K562 (cell line): ENCODE results near the gene RND1. TPM values are rescaled to one million over a fixed set of nuclear protein-coding genes. Genes with fewer than 3 reads are reported as not detected.

ENCODE experiments used
- ASH1L ChIP-seq: fragments of 450-650 bp; IDR thresholded peaks from 2 replicates; pipeline ENCODE4 v1.6.1; 2018; ENCODE audit warnings: borderline replicate concordance, mild to moderate bottlenecking, low read depth; ENCODE audit not compliant: partially characterized antibody
- CEBPG ChIP-seq, 3 experiments: fragments of 200-800 bp in 1 of 3; sonication (Bioruptor generic) in 1 of 3; sonication (generic) in 1 of 3; formaldehyde crosslinking in 1 of 3; IDR thresholded peaks in 2 of 3; conservative IDR thresholded peaks in 1 of 3; 2 replicates each; pipeline versions ENCODE4 v1.6.1 to v1.8.0; 2016 to 2022; ENCODE audit warnings: missing compliant biosample characterization in 2 of 3, missing genetic modification characterization in 2 of 3, mild to moderate bottlenecking in 1 of 3, missing genetic modification reagents in 1 of 3
- FOSL1 ChIP-seq: fragments of 200-800 bp; sonication (Bioruptor generic); conservative IDR thresholded peaks from 2 replicates; pipeline ENCODE4 v1.6.1; 2016; ENCODE audit warnings: missing genetic modification characterization, missing compliant biosample characterization
- FOXK1 ChIP-seq: sonication (generic); formaldehyde crosslinking; IDR thresholded peaks from 2 replicates; pipeline ENCODE4 v1.8.0; 2022; ENCODE audit warnings: missing genetic modification reagents, mild to moderate bottlenecking, borderline replicate concordance
- FOXM1 ChIP-seq, 2 experiments: fragments of 450-650 bp in 1 of 2; sonication (generic) in 1 of 2; formaldehyde crosslinking in 1 of 2; IDR thresholded peaks; 2 replicates each; pipeline versions ENCODE4 v1.6.1 to v1.9.0; 2017 to 2022; ENCODE audit warnings: low read depth in 2 of 2, mild to moderate bottlenecking in 2 of 2, missing genetic modification reagents in 1 of 2, moderate library complexity in 1 of 2
- GABPB1 ChIP-seq: sonication (generic); formaldehyde crosslinking; IDR thresholded peaks from 2 replicates; pipeline ENCODE4 v1.8.0; 2022; ENCODE audit warnings: mild to moderate bottlenecking, missing genetic modification reagents
- ILF3 ChIP-seq: fragments of 450-650 bp; IDR thresholded peaks from 2 replicates; pipeline ENCODE4 v1.6.1; 2018; ENCODE audit warnings: antibody characterized with exemption, mild to moderate bottlenecking, moderate library complexity, borderline replicate concordance
- KDM5B ChIP-seq: fragments of 200-600 bp; sonication (generic); IDR thresholded peaks from 2 replicates; pipeline ENCODE4 v1.6.1; 2012; ENCODE audit warnings: low read depth, mild to moderate bottlenecking, moderate library complexity, low read length, control low read depth, inconsistent platforms; ENCODE audit not compliant: insufficient replicate concordance
- MAZ ChIP-seq, 2 experiments: fragments of 450-650 bp in 1 of 2; sonication (generic) in 1 of 2; formaldehyde crosslinking; IDR thresholded peaks in 1 of 2; conservative IDR thresholded peaks in 1 of 2; 2 replicates each; pipeline versions ENCODE4 v1.4.0 to v1.5.0; 2020; ENCODE audit warnings: mild to moderate bottlenecking in 1 of 2, missing genetic modification reagents in 1 of 2
- MTA3 ChIP-seq: fragments of 450-650 bp; formaldehyde crosslinking; IDR thresholded peaks from 2 replicates; pipeline ENCODE4 v1.6.1; 2017; ENCODE audit warnings: mild to moderate bottlenecking, borderline replicate concordance
- NEUROD1 ChIP-seq: fragments of 150-350 bp; IDR thresholded peaks from 2 replicates; pipeline ENCODE4 v1.6.1; 2014; ENCODE audit warnings: borderline replicate concordance, low read length, low read depth; ENCODE audit not compliant: partially characterized antibody
- NRF1 ChIP-seq, 2 experiments: fragments of 450-650 bp; IDR thresholded peaks in 1 of 2; conservative IDR thresholded peaks in 1 of 2; 2 replicates each; pipeline ENCODE4 v1.6.1; 2014; ENCODE audit warnings: mild to moderate bottlenecking in 2 of 2
- PKNOX1 ChIP-seq: fragments of 450-650 bp; IDR thresholded peaks from 2 replicates; pipeline ENCODE4 v1.6.1; 2016
- PML ChIP-seq: IDR thresholded peaks from 2 replicates; pipeline ENCODE4 v1.6.1; 2012; ENCODE audit warnings: low read length, inconsistent platforms
- POLR2B ChIP-seq: fragments of 450-650 bp; IDR thresholded peaks from 2 replicates; pipeline ENCODE4 v1.6.1; 2018; ENCODE audit warnings: low read depth; ENCODE audit not compliant: partially characterized antibody
- PRDM10 ChIP-seq: fragments of 450-650 bp; IDR thresholded peaks from 2 replicates; pipeline ENCODE4 v1.6.1; 2018; ENCODE audit not compliant: partially characterized antibody
- SPI1 ChIP-seq: IDR thresholded peaks from 2 replicates; pipeline ENCODE4 v1.6.1; 2011; ENCODE audit warnings: low read depth, low read length, control low read depth, borderline replicate concordance
- YY1 ChIP-seq, 3 experiments: IDR thresholded peaks; 2 replicates each; pipeline ENCODE4 v1.6.1; 2011; ENCODE audit warnings: low read length in 2 of 3, mild to moderate bottlenecking in 2 of 3, moderate library complexity in 2 of 3, borderline replicate concordance in 1 of 3, control low read depth in 1 of 3, low read depth in 1 of 3; ENCODE audit not compliant: insufficient read depth in 3 of 3, insufficient replicate concordance in 2 of 3, control insufficient read depth in 1 of 3, insufficient read length in 1 of 3; ENCODE audit errors: extremely low read depth in 1 of 3
- ZNF24 ChIP-seq: fragments of 450-650 bp; IDR thresholded peaks from 2 replicates; pipeline ENCODE4 v1.6.1; 2016
- polyA plus RNA-seq, 8 experiments: library from polyadenylated mRNA; depleted of rRNA in 4 of 8; stranded (reverse) in 5 of 8; unstranded in 3 of 8; fragments of >200 nt; fragmentation: Nextera tagmentation in 2 of 8; fragmentation: Illumina TruSeq in 1 of 8; extraction: Ambion mirVana in 2 of 8; extraction: Trizol in 1 of 8; gene quantifications; 2 replicates each; pipeline versions ENCODE4 v1.2.1 to v1.2.3, GENCODE V29; 2011 to 2014; ENCODE audit warnings: inconsistent platforms in 1 of 8, missing spikeins in 1 of 8
- total RNA-seq, 7 experiments: library from RNA; depleted of rRNA in 6 of 7; stranded (reverse); fragments of >200 nt in 6 of 7; fragmentation: Illumina TruSeq in 2 of 7; extraction: Trizol in 2 of 7; gene quantifications; 2 replicates each; pipeline versions ENCODE4 v1.2.1 to v1.2.3, GENCODE V29; 2011 to 2021; ENCODE audit warnings: low replicate concordance in 1 of 7

The RND1 gene
- total and polyA plus RNA-seq, 9 of the 15 experiments (the other 6 are each of a cell fraction or from before 2014, with no cell fraction given): 0.18 to 0.78 (median 0.58) TPM; not detected in 2

- TF ChIP-seq CEBPG (CRISPR knock-in tag; IDR thresholded peaks at IDR 0.05) (peak; percentile 57; the same call in 1 of the 2 replicates), CEBPG (tag; conservative IDR thresholded peaks at IDR 0.05 in 1 of 2, IDR thresholded peaks at IDR 0.05 in 1 of 2) (peak in 1 of 2 experiments; percentile 74; a peak in 2 of 4 replicates), PML (peak; percentile 52; the same call in 1 of the 2 replicates), MTA3 (peak; percentile 97), MAZ (CRISPR knock-in tag; conservative IDR thresholded peaks at IDR 0.05 in 1 of 2, IDR thresholded peaks at IDR 0.05 in 1 of 2) (peak; percentile 49 to 74; a peak in 3 of 4 replicates), ASH1L (peak; percentile 93), ZNF24 (no peak), FOSL1 (tag) (peak; percentile 48; the same call in 1 of the 2 replicates), GABPB1 (CRISPR knock-in tag) (peak; percentile 78; the same call in 1 of the 2 replicates), SPI1 (peak; percentile 47; the same call in 1 of the 2 replicates), POLR2B (peak; percentile 79), YY1 (IDR thresholded peaks at IDR 0.05; ENCODE audit: borderline replicate concordance in 1 of 3, control insufficient read depth in 1 of 3, extremely low read depth in 1 of 3, insufficient read depth in 3 of 3, insufficient read length in 1 of 3, insufficient replicate concordance in 2 of 3, low read depth in 1 of 3, low read length in 2 of 3) (peak in 1 of 3 experiments; percentile 10), KDM5B (peak; percentile 99), NRF1 (conservative IDR thresholded peaks at IDR 0.05 in 1 of 2, IDR thresholded peaks at IDR 0.05 in 1 of 2) (peak; percentile 64 to 66), FOXK1 (no peak), ILF3 (no peak), FOXM1 (IDR thresholded peaks at IDR 0.05; ENCODE audit: low read depth) (peak; percentile 84), FOXM1 (CRISPR knock-in tag; IDR thresholded peaks at IDR 0.05; ENCODE audit: low read depth) (no peak; the same call in 1 of the 2 replicates), PRDM10 (peak; percentile 45), NEUROD1 (peak; percentile 94), PKNOX1 (peak; percentile 97)
Observed at GRCh38 chr12:48865281-48866051, at the start of gene RND1 (continued).
